Heart right ventricle (tissue), 16 donors: ENCODE data around the gene SULF2. TPM values are rescaled to one million over a fixed set of nuclear protein-coding genes. Genes with fewer than 3 reads are reported as not detected.

ENCODE experiments used
- ATAC-seq, 8 donors: fragments of 200-7000 bp; cut with Tn5 transposase; one replicate each; pipeline ENCODE4 v1.9.1; 2020; ENCODE audit warnings: mild to moderate bottlenecking in 8 of 8, moderate library complexity in 8 of 8, moderate number of reproducible peaks in 1 of 8
- DNase-seq, 2 donors: peaks; one replicate each; pipeline ENCODE4 v3.0.0-alpha.2; 2020
- H3K27ac ChIP-seq, 10 donors: fragments of 200-600 bp; sonication (generic) in 2 of 10; one replicate each; pipeline versions ENCODE4 v1.5.0 to v1.8.0; 2020 to 2022; ENCODE audit warnings: mild to moderate bottlenecking in 3 of 10
- H3K27me3 ChIP-seq, 7 donors: fragments of 200-600 bp; one replicate each; pipeline ENCODE4 v1.8.0; 2021 to 2022; ENCODE audit warnings: mild to moderate bottlenecking in 2 of 7
- H3K36me3 ChIP-seq, 9 donors: fragments of 200-600 bp; sonication (generic) in 1 of 9; one replicate each; pipeline versions ENCODE4 v1.5.0 to v1.8.0; 2020 to 2022; ENCODE audit warnings: mild to moderate bottlenecking in 2 of 9
- H3K4me1 ChIP-seq, 9 donors: fragments of 200-600 bp; sonication (generic) in 1 of 9; one replicate each; pipeline versions ENCODE4 v1.5.0 to v1.8.0; 2020 to 2022; ENCODE audit warnings: mild to moderate bottlenecking in 4 of 9
- H3K4me3 ChIP-seq, 10 donors: fragments of 200-600 bp; sonication (generic) in 2 of 10; one replicate each; pipeline versions ENCODE4 v1.5.0 to v1.8.0; 2020 to 2022; ENCODE audit warnings: mild to moderate bottlenecking in 7 of 10, moderate library complexity in 2 of 10
- H3K9me3 ChIP-seq, 11 donors: fragments of 200-600 bp in 10 of 11; sonication (generic) in 2 of 11; one replicate each; pipeline versions ENCODE4 v1.5.0 to v1.8.0; 2013 to 2022; ENCODE audit warnings: mild to moderate bottlenecking in 2 of 11, control low read depth in 1 of 11, moderate library complexity in 1 of 11
- WGBS, 2 donors: extraction: QIAGEN DNeasy Blood & Tissue Kit; methylation state at CpG; one replicate each; pipeline ENCODE4 v1.1.7; 2013; ENCODE audit warnings: inconsistent platforms in 1 of 2; 5-methylcytosine and 5-hydroxymethylcytosine counted together
- intact Hi-C, 10 donors: fragments of 100-400 bp; cut with DNase I; formaldehyde crosslinking; loops; one replicate each; pipeline versions ENCODE4 v1.11.1 to v1.14.2; 2022
- polyA plus RNA-seq, 2 donors: library from polyadenylated mRNA; stranded (reverse); fragments of 200-250 nt; gene quantifications; one replicate each; pipeline ENCODE4 v1.2.3, GENCODE V29; 2013
- total RNA-seq, 10 donors: library from RNA; stranded (reverse); fragmentation: NEBNext Ultra II Directional in 3 of 10; extraction: Animal tissue kit (Norgen Biotek cat#: 25700) in 3 of 10; gene quantifications; one replicate each; pipeline versions ENCODE4 v1.2.1 to v1.2.4, GENCODE V29; 2021 to 2023
- TF ChIP-seq, protein P1 (sequence below), 9 donors: fragments of 200-600 bp; sonication (generic) in 2 of 9; IDR thresholded peaks; one replicate each; pipeline versions ENCODE4 v1.5.0 to v1.8.0; 2021 to 2022; ENCODE audit warnings: antibody characterized with exemption in 9 of 9, mild to moderate bottlenecking in 5 of 9, moderate library complexity in 1 of 9
- donor health status: Arrhythmogenic right ventricular cardiomyopathy.
- donor health status: ischemic (EF 13 %, LVEDD 7.1; RV severe dilation, severe dysfunction).
- donor health status: healthy with polysubstance abuse.
- donor health status: DM: no; HTN: yes; CAD: no.
- donor health status: DM: no; HTN: no; CAD: no.
- donor health status: ischemic (EF 25% LVEDD 6.9; RV normal size, moderate dysfunction).
- donor health status: ischemic (EF 25% LVEDD 5.7; RV mildly dilated, moderate dysfunction).
- donor health status: healthy.
- donor health status: DM: yes; HTN: yes; CAD: no.
- donor health status: Ischemic cardiomyopathy.
- donor health status: ischemic (EF 35%, LVEDD 5.7; RV mildly dilated, moderate dysfunction).
- donor health status: nonischemic (EF 11% LVEDD 7.7; RV severe dilation, severe dysfunction).
- donor health status: DM: yes; HTN: yes; CAD: no.
- donor health status: PGD.
- donor health status: ischemic (EF 29% LVEDD 5.4; RV normal size, mild dysfunction).
- donor health status: nonischemic (EF 23%, LVEDD 6.1; RV moderate dilation, normal function).

SULF2 gene
- total and polyA plus RNA-seq, 12 donors, result 16.7 to 40.6 (median 26.4) TPM

GRCh38 chr20:47672886-47673670, 112.2 kb downstream of the SULF2 start:
- WGBS, 2 donors, result 95 to 96% methylated on average over 16 of the region's 16 CpGs
- TF ChIP-seq, protein P1, sequence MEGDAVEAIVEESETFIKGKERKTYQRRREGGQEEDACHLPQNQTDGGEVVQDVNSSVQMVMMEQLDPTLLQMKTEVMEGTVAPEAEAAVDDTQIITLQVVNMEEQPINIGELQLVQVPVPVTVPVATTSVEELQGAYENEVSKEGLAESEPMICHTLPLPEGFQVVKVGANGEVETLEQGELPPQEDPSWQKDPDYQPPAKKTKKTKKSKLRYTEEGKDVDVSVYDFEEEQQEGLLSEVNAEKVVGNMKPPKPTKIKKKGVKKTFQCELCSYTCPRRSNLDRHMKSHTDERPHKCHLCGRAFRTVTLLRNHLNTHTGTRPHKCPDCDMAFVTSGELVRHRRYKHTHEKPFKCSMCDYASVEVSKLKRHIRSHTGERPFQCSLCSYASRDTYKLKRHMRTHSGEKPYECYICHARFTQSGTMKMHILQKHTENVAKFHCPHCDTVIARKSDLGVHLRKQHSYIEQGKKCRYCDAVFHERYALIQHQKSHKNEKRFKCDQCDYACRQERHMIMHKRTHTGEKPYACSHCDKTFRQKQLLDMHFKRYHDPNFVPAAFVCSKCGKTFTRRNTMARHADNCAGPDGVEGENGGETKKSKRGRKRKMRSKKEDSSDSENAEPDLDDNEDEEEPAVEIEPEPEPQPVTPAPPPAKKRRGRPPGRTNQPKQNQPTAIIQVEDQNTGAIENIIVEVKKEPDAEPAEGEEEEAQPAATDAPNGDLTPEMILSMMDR (IDR thresholded peaks at IDR 0.05), result no peak
- ATAC-seq, result no peak
- intact Hi-C loops, result loop anchor here in 3 of 10 donors (10.0 kb wide), 1 partner anchor 112 kb away; the partner anchor contains the start of gene SULF2 (in 3 of the 3)
- Histone ChIP-seq H3K4me1 (peaks cover 0 to 6% (median 0%) of the 10 kb centered on the region in 9 donors), H3K27me3 (no peaks in the 10 kb centered on the region), H3K36me3 (peaks cover 0 to 89% (median 4%) of the 10 kb centered on the region in 9 donors), H3K27ac (no peak overlapping the region), H3K9me3 (no peaks in the 10 kb centered on the region), H3K4me3 (no peak overlapping the region)
- no peak for DNase-seq

DNA sequence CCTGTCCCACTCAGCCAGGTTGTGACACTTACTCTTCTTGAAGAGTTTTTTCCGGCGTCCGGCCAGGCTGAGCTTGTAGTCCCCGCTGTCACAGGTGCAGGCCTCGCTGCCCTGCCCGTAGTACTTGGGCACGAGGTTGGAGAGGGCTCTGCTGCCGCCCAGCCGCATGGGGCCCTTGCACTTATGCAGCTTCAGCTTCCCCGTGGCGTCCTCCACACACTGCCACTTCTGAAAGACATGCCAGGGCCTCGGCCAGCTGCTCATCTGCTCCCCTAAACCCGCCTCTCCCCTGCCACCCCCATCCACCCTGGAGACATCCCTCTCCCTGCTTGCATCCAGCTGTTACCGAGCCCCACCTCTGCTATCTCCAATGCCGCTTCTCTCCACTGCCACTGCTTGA, 113.1 kb downstream of the SULF2 start:
- Histone ChIP-seq H3K4me1 (peaks cover 0 to 2% (median 0%) of the 10 kb centered on the region in 9 donors), H3K9me3 (no peaks in the 10 kb centered on the region), H3K27me3 (no peaks in the 10 kb centered on the region), H3K27ac (no peak overlapping the region), H3K4me3 (no peak overlapping the region), H3K36me3 (peaks cover 0 to 84% (median 4%) of the 10 kb centered on the region in 9 donors)
- DNase-seq (no peak), ATAC-seq (no peak)
- TF ChIP-seq, protein P1 (IDR thresholded peaks at IDR 0.05), result no peak
- intact Hi-C loops, result loop anchor here in 3 of 10 donors (10.0 kb wide), 1 partner anchor 113 kb away; the partner anchor contains the start of gene SULF2 (in 3 of the 3)
- 96 to 98% methylated on average over 15 of the region's 15 CpGs for WGBS, 2 donors

DNA sequence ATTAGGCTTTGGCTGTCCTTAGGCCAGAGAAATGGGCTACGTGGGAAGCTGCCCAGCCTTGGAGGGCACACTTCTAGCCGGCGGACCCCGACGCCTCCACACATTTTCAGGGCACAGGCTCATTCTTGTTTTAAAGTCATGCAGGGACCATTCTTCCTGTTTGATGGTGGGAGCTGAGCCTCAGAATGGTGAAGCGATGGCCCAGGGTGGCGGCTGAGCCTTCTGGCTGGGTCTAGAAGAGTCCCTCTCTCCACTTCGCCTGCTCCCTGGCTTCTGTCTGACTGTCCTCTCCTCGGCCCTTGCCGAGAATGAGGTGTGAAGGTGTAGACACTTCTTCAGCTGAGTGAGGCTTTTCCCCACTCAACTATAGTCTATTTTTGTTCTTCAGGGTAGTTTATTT, 114.4 kb downstream of the SULF2 start:
- intact Hi-C loops, result loop anchor here in 3 of 10 donors (10.0 kb wide), 1 partner anchor 114 kb away; the partner anchor contains the start of gene SULF2 (in 3 of the 3)
- TF ChIP-seq, protein P1 (IDR thresholded peaks at IDR 0.05), result no peak
- Histone ChIP-seq H3K4me3 (no peak overlapping the region), H3K9me3 (no peaks in the 10 kb centered on the region), H3K36me3 (peaks cover 0 to 81% (median 4%) of the 10 kb centered on the region in 9 donors), H3K27ac (no peak overlapping the region), H3K4me1 (peaks cover 0 to 4% (median 0%) of the 10 kb centered on the region in 9 donors), H3K27me3 (no peaks in the 10 kb centered on the region)
- DNase-seq (no peak), ATAC-seq (no peak)
- WGBS, 2 donors, result 77 to 78% methylated on average over 10 of the region's 10 CpGs

DNA sequence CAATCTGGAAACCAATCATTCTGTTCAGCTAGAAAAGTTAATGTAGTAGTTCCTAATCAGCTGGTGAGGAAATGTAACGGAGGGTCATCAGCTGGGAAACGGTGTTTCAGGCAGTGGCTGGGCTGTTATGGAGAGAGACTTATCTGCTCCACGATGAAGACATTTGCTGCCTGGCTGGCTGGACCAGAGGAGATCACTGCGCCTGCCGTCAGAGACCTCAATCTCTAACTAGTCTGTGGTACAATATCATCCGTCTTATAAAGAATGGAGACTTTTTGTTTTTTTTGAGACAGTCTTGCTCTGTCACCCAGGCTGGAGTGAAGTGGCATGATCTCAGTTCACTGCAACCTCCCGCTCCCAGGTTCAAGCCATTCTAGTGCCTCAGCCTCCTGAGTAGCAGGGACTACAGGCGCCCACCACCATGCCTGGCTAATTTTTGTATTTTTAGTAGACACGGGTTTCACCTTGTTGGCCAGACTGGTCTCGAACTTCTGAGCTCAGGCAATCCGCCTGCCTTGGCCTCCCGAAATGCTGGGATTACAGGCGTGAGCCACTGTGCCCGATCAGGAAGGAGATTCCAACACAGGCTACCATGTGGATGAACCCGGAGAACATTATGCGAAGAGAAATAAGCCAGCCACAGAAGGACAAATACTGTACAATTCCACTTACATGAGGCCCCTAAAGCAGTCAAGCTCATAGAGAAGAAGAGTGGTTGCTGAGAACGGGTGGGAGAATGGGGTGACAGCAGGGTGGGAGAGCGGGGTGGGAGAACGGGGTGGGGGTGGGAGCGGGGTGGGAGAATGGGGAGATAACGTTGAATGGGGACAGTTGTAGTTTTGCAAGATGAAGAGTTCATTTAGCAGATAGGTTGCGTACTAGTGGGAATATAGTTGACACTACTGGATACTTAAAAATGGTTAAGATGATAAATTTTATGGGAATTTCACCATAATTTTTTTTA, 115.1 kb downstream of the SULF2 start:
- DNase-seq (no peak), ATAC-seq (no peak)
- WGBS, 2 donors, result 91 to 92% methylated on average over 22 of the region's 22 CpGs
- intact Hi-C loops, result loop anchor here in 3 of 10 donors (10.0 kb wide), 1 partner anchor 115 kb away; the partner anchor contains the start of gene SULF2 (in 3 of the 3)
- TF ChIP-seq, protein P1 (IDR thresholded peaks at IDR 0.05), result no peak
- Histone ChIP-seq H3K4me3 (no peak overlapping the region), H3K9me3 (no peaks in the 10 kb centered on the region), H3K27me3 (no peaks in the 10 kb centered on the region), H3K4me1 (peaks cover 0 to 4% (median 0%) of the 10 kb centered on the region in 9 donors), H3K27ac (no peak overlapping the region), H3K36me3 (peaks cover 0 to 81% (median 2%) of the 10 kb centered on the region in 9 donors)
